ENCODE results near the gene IKBKE.

- TF ChIP-seq MAX (IDR thresholded peaks at IDR 0.05) (no peak), YY1 (IDR thresholded peaks at IDR 0.05; ENCODE audit: low read depth) (no peak), CREB1 (IDR thresholded peaks at IDR 0.05; ENCODE audit: low read depth) (no peak), RAD21 (IDR thresholded peaks at IDR 0.05; ENCODE audit: low read depth) (no peak), EP300 (IDR thresholded peaks at IDR 0.05; ENCODE audit: borderline replicate concordance) (no peak), TCF12 (IDR thresholded peaks at IDR 0.05; ENCODE audit: low read depth) (no peak), CEBPB (IDR thresholded peaks at IDR 0.05) (no peak), USF1 (IDR thresholded peaks at IDR 0.05) (no peak), TAF1 (IDR thresholded peaks at IDR 0.05; ENCODE audit: low read depth) (no peak), NFIC (IDR thresholded peaks at IDR 0.05) (no peak), FOXM1 (IDR thresholded peaks at IDR 0.05; ENCODE audit: borderline replicate concordance, low read depth) (no peak), REST (IDR thresholded peaks at IDR 0.05; ENCODE audit: low read depth) (no peak)
These were observed 42.5 kb downstream of the IKBKE start for GRCh38 chr1:206512851-206513180.
